Gastroesophageal sphincter (tissue), 3 donors: Measurements from ENCODE around the gene FYN.

Experiments
- EP300 ChIP-seq: sonication (generic); formaldehyde crosslinking; IDR thresholded peaks from one replicate; pipeline ENCODE4 v1.6.1; 2017; ENCODE audit warnings: antibody characterized with exemption, mild to moderate bottlenecking
- POLR2A ChIP-seq, 2 donors: fragments of 450-650 bp; IDR thresholded peaks; one replicate each; pipeline ENCODE4 v1.6.1; 2017; ENCODE audit warnings: antibody characterized with exemption in 2 of 2, mild to moderate bottlenecking in 2 of 2, moderate library complexity in 1 of 2
- POLR2AphosphoS5 ChIP-seq: sonication (generic); formaldehyde crosslinking; IDR thresholded peaks from one replicate; pipeline ENCODE4 v1.6.1; 2017; ENCODE audit warnings: antibody characterized with exemption
- TF ChIP-seq, protein P1 (sequence below), 4 experiments: fragments of 200-600 bp in 2 of 4; fragments of 450-650 bp in 2 of 4; sonication (generic) in 1 of 4; IDR thresholded peaks; one replicate each; pipeline ENCODE4 v1.5.1; 2017 to 2019; ENCODE audit warnings: antibody characterized with exemption in 4 of 4, mild to moderate bottlenecking in 2 of 4, moderate library complexity in 2 of 4

GRCh38 chr6:111772381-111772780, 100.9 kb downstream of the FYN start:
- TF ChIP-seq POLR2A (IDR thresholded peaks at IDR 0.05) (no peak), EP300 (no peak), POLR2AphosphoS5 (no peak)
- TF ChIP-seq, protein P1, sequence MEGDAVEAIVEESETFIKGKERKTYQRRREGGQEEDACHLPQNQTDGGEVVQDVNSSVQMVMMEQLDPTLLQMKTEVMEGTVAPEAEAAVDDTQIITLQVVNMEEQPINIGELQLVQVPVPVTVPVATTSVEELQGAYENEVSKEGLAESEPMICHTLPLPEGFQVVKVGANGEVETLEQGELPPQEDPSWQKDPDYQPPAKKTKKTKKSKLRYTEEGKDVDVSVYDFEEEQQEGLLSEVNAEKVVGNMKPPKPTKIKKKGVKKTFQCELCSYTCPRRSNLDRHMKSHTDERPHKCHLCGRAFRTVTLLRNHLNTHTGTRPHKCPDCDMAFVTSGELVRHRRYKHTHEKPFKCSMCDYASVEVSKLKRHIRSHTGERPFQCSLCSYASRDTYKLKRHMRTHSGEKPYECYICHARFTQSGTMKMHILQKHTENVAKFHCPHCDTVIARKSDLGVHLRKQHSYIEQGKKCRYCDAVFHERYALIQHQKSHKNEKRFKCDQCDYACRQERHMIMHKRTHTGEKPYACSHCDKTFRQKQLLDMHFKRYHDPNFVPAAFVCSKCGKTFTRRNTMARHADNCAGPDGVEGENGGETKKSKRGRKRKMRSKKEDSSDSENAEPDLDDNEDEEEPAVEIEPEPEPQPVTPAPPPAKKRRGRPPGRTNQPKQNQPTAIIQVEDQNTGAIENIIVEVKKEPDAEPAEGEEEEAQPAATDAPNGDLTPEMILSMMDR (IDR thresholded peaks at IDR 0.05), result no peak
